Fibroblast of skin of abdomen (primary cell): Measurements from ENCODE around the gene ZNF618.
A peak's percentile ranks its signal among the peaks of the same experiment; 100 is the strongest.
"Not testable (repeated sequence)": the region's sequence is repeated elsewhere in the genome, so short reads cannot be mapped to it uniquely, and the experiment has no call there.

Experiments used
- DNase-seq: peaks from one replicate; pipeline ENCODE4 v3.0.0-alpha.2; 2013

Gene ZNF618

GRCh38 chr9:114061830-114062474 is 185.8 kb downstream of the ZNF618 start:
- DNase-seq = no peak

GRCh38 chr9:114065304-114065703 is 189.2 kb downstream of the ZNF618 start:
- DNase-seq = no peak

GRCh38 chr9:114069476-114070187 is 193.5 kb downstream of the ZNF618 start:
- no peak for DNase-seq

GRCh38 chr9:114070188-114071103 is 194.3 kb downstream of the ZNF618 start:
- no peak for DNase-seq

GRCh38 chr9:114071197-114071795 is 195.2 kb downstream of the ZNF618 start:
- no peak for DNase-seq

GRCh38 chr9:114072184-114073140 is 196.4 kb downstream of the ZNF618 start:
- no peak for DNase-seq

GRCh38 chr9:114075602-114076001 is 199.5 kb downstream of the ZNF618 start:
- no peak for DNase-seq

GRCh38 chr9:114076237-114077161 is 200.4 kb downstream of the ZNF618 start:
- no peak for DNase-seq

- DNase-seq = no peak
These were observed 201.2 kb downstream of the ZNF618 start for GRCh38 chr9:114077162-114077837.

- DNase-seq = no peak
These were observed 202.1 kb downstream of the ZNF618 start, which contains the start of gene AMBP for GRCh38 chr9:114078021-114078780. TSS of gene AMBP (minus strand) at chr9:114078300. CDS start at chr9:114078209, 91 bp downstream.

- no peak for DNase-seq
These were observed 202.7 kb downstream of the ZNF618 start for GRCh38 chr9:114078781-114079156.

- no peak for DNase-seq
These were observed 204.2 kb downstream of the ZNF618 start for GRCh38 chr9:114080195-114080772.

- no peak for DNase-seq
These were observed 204.8 kb downstream of the ZNF618 start for GRCh38 chr9:114080773-114081440.

GRCh38 chr9:114081441-114082016 is 205.4 kb downstream of the ZNF618 start:
- DNase-seq = no peak

- peak; percentile 83 for DNase-seq
These were observed 206.1 kb downstream of the ZNF618 start for GRCh38 chr9:114082017-114082762.

- not testable (repeated sequence) for DNase-seq
These were observed 206.8 kb downstream of the ZNF618 start for GRCh38 chr9:114082763-114083412.
